Activated naive CD8-positive, alpha-beta T cell treated with anti-CD3 and anti-CD28 coated beads for 36 hours (primary cell): ENCODE measurements around the gene CCDC9B. TPM values are rescaled to one million over a fixed set of nuclear protein-coding genes. Genes with fewer than 3 reads are reported as not detected.

ENCODE experiments used
- DNase-seq: peaks from one replicate; pipeline ENCODE4 v3.0.0; 2021
- H3K27ac Mint-ChIP-seq: one replicate; pipeline ENCODE4 v1.8.0; 2022; ENCODE audit warnings: mild to moderate bottlenecking, moderate library complexity, mixed read lengths
- H3K27me3 Mint-ChIP-seq: one replicate; pipeline ENCODE4 v1.8.0; 2022; ENCODE audit warnings: mild to moderate bottlenecking, mixed read lengths
- H3K36me3 Mint-ChIP-seq: one replicate; pipeline ENCODE4 v1.8.0; 2021; ENCODE audit warnings: mild to moderate bottlenecking, mixed read lengths
- H3K4me1 Mint-ChIP-seq: one replicate; pipeline ENCODE4 v1.8.0; 2021; ENCODE audit warnings: mixed read lengths
- H3K4me3 Mint-ChIP-seq: one replicate; pipeline ENCODE4 v1.8.0; 2022; ENCODE audit warnings: mild to moderate bottlenecking, moderate library complexity, mixed read lengths
- H3K9me3 Mint-ChIP-seq: one replicate; pipeline ENCODE4 v1.8.0; 2022; ENCODE audit warnings: mixed read lengths
- total RNA-seq, 2 experiments: library from RNA; stranded (reverse); gene quantifications; one replicate each; pipeline ENCODE4 v1.2.3, GENCODE V29; 2021

Gene CCDC9B
- total RNA-seq, 2 experiments from 2014 or later, result 0.24 to 0.62 TPM

- Mint-ChIP-seq H3K27me3 (no peaks in the 10 kb centered on the region), H3K4me3 (no peak overlapping the region), H3K4me1 (peaks cover 8% of the 10 kb centered on the region), H3K9me3 (no peaks in the 10 kb centered on the region), H3K27ac (no peak overlapping the region), H3K36me3 (no peaks in the 10 kb centered on the region)
- DNase-seq, result no peak
Measured at GRCh38 chr15:40342416-40343320, 1.9 kb upstream of the CCDC9B start.

GRCh38 chr15:40340038-40340739 lies 550 bp downstream of the CCDC9B start:
- H3K4me3 Mint-ChIP-seq, result no peak overlapping the region
- no peaks in the 10 kb centered on the region for H3K9me3 Mint-ChIP-seq
- no peaks in the 10 kb centered on the region for H3K27me3 Mint-ChIP-seq
- no peak overlapping the region for H3K27ac Mint-ChIP-seq
- no peak for DNase-seq
- no peaks in the 10 kb centered on the region for H3K36me3 Mint-ChIP-seq
- peaks cover 8% of the 10 kb centered on the region for H3K4me1 Mint-ChIP-seq

- H3K27ac Mint-ChIP-seq, result no peak overlapping the region
- no peak for DNase-seq
- no peaks in the 10 kb centered on the region for H3K36me3 Mint-ChIP-seq
- peaks cover 8% of the 10 kb centered on the region for H3K4me1 Mint-ChIP-seq
- no peak overlapping the region for H3K4me3 Mint-ChIP-seq
- H3K27me3 Mint-ChIP-seq, result no peaks in the 10 kb centered on the region
- H3K9me3 Mint-ChIP-seq, result no peaks in the 10 kb centered on the region
Measured at GRCh38 chr15:40339621-40339945, 1.2 kb downstream of the CCDC9B start.

- Mint-ChIP-seq H3K27ac (no peak overlapping the region), H3K27me3 (no peaks in the 10 kb centered on the region), H3K4me1 (peaks cover 11% of the 10 kb centered on the region), H3K4me3 (no peak overlapping the region), H3K36me3 (no peaks in the 10 kb centered on the region), H3K9me3 (no peaks in the 10 kb centered on the region)
- no peak for DNase-seq
Measured at GRCh38 chr15:40338921-40339620, 1.7 kb downstream of the CCDC9B start.

- Mint-ChIP-seq H3K27ac (no peak overlapping the region), H3K9me3 (no peaks in the 10 kb centered on the region), H3K36me3 (no peaks in the 10 kb centered on the region), H3K4me3 (no peak overlapping the region), H3K27me3 (no peaks in the 10 kb centered on the region), H3K4me1 (peaks cover 16% of the 10 kb centered on the region)
- DNase-seq, result peak; percentile 77
Measured at GRCh38 chr15:40338041-40338657, 2.6 kb downstream of the CCDC9B start.

- Mint-ChIP-seq H3K27me3 (no peaks in the 10 kb centered on the region), H3K4me3 (no peak overlapping the region), H3K27ac (no peak overlapping the region), H3K4me1 (peaks cover 16% of the 10 kb centered on the region), H3K36me3 (no peaks in the 10 kb centered on the region), H3K9me3 (no peaks in the 10 kb centered on the region)
- DNase-seq, result no peak
Measured at GRCh38 chr15:40337597-40337996, 3.1 kb downstream of the CCDC9B start.

GRCh38 chr15:40336744-40337122 lies 4.0 kb downstream of the CCDC9B start:
- Mint-ChIP-seq H3K36me3 (no peaks in the 10 kb centered on the region), H3K4me1 (peaks cover 16% of the 10 kb centered on the region), H3K9me3 (no peaks in the 10 kb centered on the region), H3K4me3 (no peak overlapping the region), H3K27ac (no peak overlapping the region), H3K27me3 (no peaks in the 10 kb centered on the region)
- no peak for DNase-seq

- no peak overlapping the region for H3K27ac Mint-ChIP-seq
- peaks cover 16% of the 10 kb centered on the region for H3K4me1 Mint-ChIP-seq
- no peak for DNase-seq
- no peak overlapping the region for H3K4me3 Mint-ChIP-seq
- no peaks in the 10 kb centered on the region for H3K9me3 Mint-ChIP-seq
- H3K36me3 Mint-ChIP-seq, result no peaks in the 10 kb centered on the region
- no peaks in the 10 kb centered on the region for H3K27me3 Mint-ChIP-seq
Measured at GRCh38 chr15:40335938-40336743, 4.6 kb downstream of the CCDC9B start.

GRCh38 chr15:40334941-40335795 lies 5.6 kb downstream of the CCDC9B start:
- DNase-seq, result no peak
- Mint-ChIP-seq H3K9me3 (no peaks in the 10 kb centered on the region), H3K27ac (no peak overlapping the region), H3K36me3 (no peaks in the 10 kb centered on the region), H3K27me3 (no peaks in the 10 kb centered on the region), H3K4me3 (no peak overlapping the region), H3K4me1 (peaks cover 16% of the 10 kb centered on the region)

GRCh38 chr15:40334541-40334940 lies 6.2 kb downstream of the CCDC9B start:
- Mint-ChIP-seq H3K27ac (no peak overlapping the region), H3K4me3 (no peak overlapping the region), H3K9me3 (no peaks in the 10 kb centered on the region), H3K36me3 (no peaks in the 10 kb centered on the region), H3K27me3 (no peaks in the 10 kb centered on the region), H3K4me1 (peaks cover 16% of the 10 kb centered on the region)
- no peak for DNase-seq

- H3K4me1 Mint-ChIP-seq, result peaks cover 16% of the 10 kb centered on the region
Measured at GRCh38 chr15:40333922-40334492, 6.7 kb downstream of the CCDC9B start.

GRCh38 chr15:40332113-40332781 lies 8.5 kb downstream of the CCDC9B start:
- H3K27ac Mint-ChIP-seq, result no peak overlapping the region
- no peaks in the 10 kb centered on the region for H3K27me3 Mint-ChIP-seq
- DNase-seq, result no peak
- peaks cover 3% of the 10 kb centered on the region for H3K36me3 Mint-ChIP-seq
- H3K4me3 Mint-ChIP-seq, result no peak overlapping the region
- peaks cover 12% of the 10 kb centered on the region for H3K4me1 Mint-ChIP-seq
- no peaks in the 10 kb centered on the region for H3K9me3 Mint-ChIP-seq

More at GRCh38 chr15:40333922-40334492, 6.7 kb downstream of the CCDC9B start:
- no peaks in the 10 kb centered on the region for H3K27me3 Mint-ChIP-seq
- H3K4me3 Mint-ChIP-seq, result no peak overlapping the region
- H3K9me3 Mint-ChIP-seq, result no peaks in the 10 kb centered on the region
- DNase-seq, result no peak
- no peaks in the 10 kb centered on the region for H3K36me3 Mint-ChIP-seq
- no peak overlapping the region for H3K27ac Mint-ChIP-seq

GRCh38 chr15:40331637-40332036 lies 9.1 kb downstream of the CCDC9B start:
- Mint-ChIP-seq H3K27ac (no peak overlapping the region), H3K36me3 (peaks cover 3% of the 10 kb centered on the region), H3K4me1 (peaks cover 15% of the 10 kb centered on the region), H3K9me3 (no peaks in the 10 kb centered on the region), H3K27me3 (no peaks in the 10 kb centered on the region), H3K4me3 (no peak overlapping the region)
- DNase-seq, result no peak
